Right atrium auricular region (tissue), 2 donors: ENCODE measurements around the gene WNT16. TPM values are rescaled to one million over a fixed set of nuclear protein-coding genes. Genes with fewer than 3 reads are reported as not detected.
A peak's percentile ranks its signal among the peaks of the same experiment; 100 is the strongest.

Experiments
- DNase-seq: peaks from one replicate; pipeline ENCODE4 v3.0.0-alpha.2; 2019; ENCODE audit warnings: low spot score
- H3K27ac ChIP-seq, 2 donors: fragments of 200-600 bp; sonication (generic); 1 replicate in 1 of 2; 2 replicates in 1 of 2; pipeline ENCODE4 v1.5.1; 2016 to 2019
- H3K27me3 ChIP-seq, 2 donors: fragments of 200-600 bp; sonication (generic); one replicate each; pipeline versions ENCODE4 v1.5.1 to v1.6.0; 2017 to 2019
- H3K36me3 ChIP-seq: fragments of 200-600 bp; sonication (generic); one replicate; pipeline ENCODE4 v1.5.1; 2016
- H3K4me1 ChIP-seq, 2 donors: fragments of 200-600 bp; sonication (generic); one replicate each; pipeline versions ENCODE4 v1.5.1 to v1.6.0; 2017 to 2019
- H3K4me3 ChIP-seq, 2 donors: fragments of 200-600 bp; sonication (generic); 1 replicate in 1 of 2; 2 replicates in 1 of 2; pipeline ENCODE4 v1.5.1; 2017 to 2019; ENCODE audit warnings: mild to moderate bottlenecking in 1 of 2, moderate library complexity in 1 of 2
- H3K9me3 ChIP-seq, 2 donors: fragments of 200-600 bp; sonication (generic); one replicate each; pipeline ENCODE4 v1.5.1; 2019
- CTCF ChIP-seq, 2 donors: fragments of 200-600 bp; sonication (generic); IDR thresholded peaks; one replicate each; pipeline ENCODE4 v1.5.1; 2019; ENCODE audit warnings: antibody characterized with exemption in 2 of 2
- total RNA-seq, 2 donors: library from RNA; depleted of rRNA; stranded (reverse); fragments of >200 nt; gene quantifications; one replicate each; pipeline ENCODE4 v1.1.0, GENCODE V29; 2016

The WNT16 gene
- total RNA-seq, 2 donors from 2014 or later = 0.12 TPM; not detected in 1

DNA sequence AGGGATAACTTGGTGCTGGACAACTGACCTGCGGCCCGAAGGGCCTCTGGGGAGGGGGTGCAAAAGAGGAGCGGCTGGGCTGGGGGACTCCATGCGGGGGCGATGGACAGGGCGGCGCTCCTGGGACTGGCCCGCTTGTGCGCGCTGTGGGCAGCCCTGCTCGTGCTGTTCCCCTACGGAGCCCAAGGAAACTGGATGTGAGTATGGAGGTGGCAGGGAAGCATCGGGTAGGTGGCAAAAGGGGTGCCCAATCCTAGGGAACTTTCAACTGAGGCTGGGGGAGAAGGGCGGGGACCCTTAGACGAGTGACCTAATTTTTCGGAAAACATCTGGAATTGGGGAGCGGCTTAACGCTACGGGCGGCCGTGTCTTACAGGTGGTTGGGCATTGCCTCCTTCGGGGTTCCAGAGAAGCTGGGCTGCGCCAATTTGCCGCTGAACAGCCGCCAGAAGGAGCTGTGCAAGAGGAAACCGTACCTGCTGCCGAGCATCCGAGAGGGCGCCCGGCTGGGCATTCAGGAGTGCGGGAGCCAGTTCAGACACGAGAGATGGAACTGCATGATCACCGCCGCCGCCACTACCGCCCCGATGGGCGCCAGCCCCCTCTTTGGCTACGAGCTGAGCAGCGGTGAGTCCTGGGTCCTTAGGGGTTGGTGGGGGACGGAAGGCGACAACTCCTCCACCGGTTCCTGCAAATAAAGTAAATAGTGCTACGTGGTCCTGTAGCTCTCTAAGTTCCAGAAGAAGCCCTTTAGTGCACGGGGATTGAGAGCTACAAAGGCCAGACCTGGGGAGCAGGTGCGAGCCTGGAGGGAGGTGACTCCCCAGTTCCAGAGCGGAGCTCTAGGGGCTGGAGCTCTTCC, 622 bp downstream of the WNT16 start:
- H3K27ac ChIP-seq = no peak overlapping the region
- no peak for TF ChIP-seq CTCF (IDR thresholded peaks at IDR 0.05)
- DNase-seq = no peak
- H3K36me3 ChIP-seq = no peaks in the 10 kb centered on the region
- peaks cover 0 to 22% of the 10 kb centered on the region in 2 donors for H3K4me1 ChIP-seq
- peak overlapping the region; percentile 22 to 41 for H3K4me3 ChIP-seq
- H3K9me3 ChIP-seq = no peaks in the 10 kb centered on the region
- H3K27me3 ChIP-seq = peaks cover 18 to 33% of the 10 kb centered on the region in 2 donors

- no peaks in the 10 kb centered on the region for H3K36me3 ChIP-seq
- no peak overlapping the region for H3K27ac ChIP-seq
- peaks cover 0 to 22% of the 10 kb centered on the region in 2 donors for H3K4me1 ChIP-seq
- no peaks in the 10 kb centered on the region for H3K9me3 ChIP-seq
- peaks cover 18 to 33% of the 10 kb centered on the region in 2 donors for H3K27me3 ChIP-seq
- DNase-seq = no peak
- peak overlapping the region; percentile 22 to 41 for H3K4me3 ChIP-seq
- TF ChIP-seq CTCF (IDR thresholded peaks at IDR 0.05) = no peak
Measured at GRCh38 chr7:121330053-121330833, 1.4 kb downstream of the WNT16 start.

DNA sequence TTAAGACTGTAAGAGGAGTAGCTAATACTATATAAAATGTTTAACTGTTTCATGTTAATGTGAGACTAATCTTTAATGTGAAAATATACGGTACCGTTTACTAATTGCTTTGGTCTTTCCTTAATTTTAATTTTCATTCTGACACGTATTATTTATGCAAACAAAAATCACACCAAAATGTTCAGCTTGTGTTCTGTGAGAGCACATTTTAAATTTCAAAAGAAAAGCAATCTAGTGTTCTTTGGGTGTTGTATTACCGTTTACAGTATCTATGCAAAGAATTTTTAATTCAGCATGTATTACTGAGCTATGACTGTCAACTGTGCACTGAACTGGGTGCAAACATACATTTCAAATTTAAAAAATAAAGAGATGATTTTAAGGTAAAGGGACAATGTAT, 2.2 kb downstream of the WNT16 start:
- Histone ChIP-seq H3K27me3 (peaks cover 18 to 33% of the 10 kb centered on the region in 2 donors), H3K9me3 (no peaks in the 10 kb centered on the region), H3K36me3 (no peaks in the 10 kb centered on the region), H3K4me3 (no peak overlapping the region), H3K4me1 (peaks cover 0 to 22% of the 10 kb centered on the region in 2 donors), H3K27ac (no peak overlapping the region)
- no peak for DNase-seq
- TF ChIP-seq CTCF (IDR thresholded peaks at IDR 0.05) = no peak

DNA sequence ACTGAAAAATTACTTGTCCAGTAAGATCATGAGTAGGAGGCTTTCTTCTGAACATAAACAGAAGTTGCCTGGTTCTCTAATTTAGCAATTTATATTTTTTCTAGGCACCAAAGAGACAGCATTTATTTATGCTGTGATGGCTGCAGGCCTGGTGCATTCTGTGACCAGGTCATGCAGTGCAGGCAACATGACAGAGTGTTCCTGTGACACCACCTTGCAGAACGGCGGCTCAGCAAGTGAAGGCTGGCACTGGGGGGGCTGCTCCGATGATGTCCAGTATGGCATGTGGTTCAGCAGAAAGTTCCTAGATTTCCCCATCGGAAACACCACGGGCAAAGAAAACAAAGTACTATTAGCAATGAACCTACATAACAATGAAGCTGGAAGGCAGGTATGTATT, 2.8 kb downstream of the WNT16 start:
- Histone ChIP-seq H3K27ac (no peak overlapping the region), H3K9me3 (no peaks in the 10 kb centered on the region), H3K4me3 (no peak overlapping the region), H3K36me3 (no peaks in the 10 kb centered on the region), H3K27me3 (peaks cover 18 to 33% of the 10 kb centered on the region in 2 donors), H3K4me1 (peaks cover 0 to 22% of the 10 kb centered on the region in 2 donors)
- TF ChIP-seq CTCF (IDR thresholded peaks at IDR 0.05) = no peak
- no peak for DNase-seq

DNA sequence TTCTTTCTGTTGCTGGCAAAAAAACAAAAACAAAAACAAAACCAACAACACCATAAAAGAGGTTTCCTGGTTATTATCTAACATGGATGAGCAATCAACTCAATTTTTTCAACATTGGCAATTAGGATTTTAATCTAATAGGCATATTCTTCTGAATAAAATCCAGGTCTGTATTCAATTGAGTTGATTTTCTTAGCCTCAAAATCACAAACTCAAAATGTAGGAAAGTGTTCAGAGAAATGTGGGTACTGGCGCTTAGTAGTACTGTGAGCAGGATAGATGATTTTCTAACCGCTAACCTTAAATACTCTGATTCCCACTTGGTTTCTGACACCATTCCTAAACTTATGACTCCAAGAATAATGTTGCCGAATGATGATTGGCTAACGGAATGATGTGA, 5.6 kb downstream of the WNT16 start:
- TF ChIP-seq CTCF (IDR thresholded peaks at IDR 0.05) = no peak
- H3K36me3 ChIP-seq = no peaks in the 10 kb centered on the region
- H3K4me3 ChIP-seq = no peak overlapping the region
- H3K4me1 ChIP-seq = peaks cover 0 to 14% of the 10 kb centered on the region in 2 donors
- H3K9me3 ChIP-seq = no peaks in the 10 kb centered on the region
- no peak overlapping the region for H3K27ac ChIP-seq
- no peak for DNase-seq
- peaks cover 14 to 23% of the 10 kb centered on the region in 2 donors for H3K27me3 ChIP-seq
